Adrenal gland (tissue), 12 donors: ENCODE measurements around the gene GAS2. TPM values are rescaled to one million over a fixed set of nuclear protein-coding genes. Genes with fewer than 3 reads are reported as not detected.

Experiments used
- DNase-seq, 7 donors: peaks; one replicate each; pipeline ENCODE4 v3.0.0-alpha.2; 2019 to 2020
- H3K27ac ChIP-seq, 5 donors: fragments of 200-600 bp; sonication (generic) in 4 of 5; 1 replicate in 3 of 5; 2 replicates in 2 of 5; pipeline versions ENCODE4 v1.5.1 to v1.8.0; 2016 to 2020; ENCODE audit warnings: mild to moderate bottlenecking in 1 of 5
- H3K27me3 ChIP-seq: fragments of 200-600 bp; 2 replicates; pipeline ENCODE4 v1.8.0; 2021
- H3K36me3 ChIP-seq, 2 donors: fragments of 200-600 bp; replicated peaks in 1 of 2; 1 replicate in 1 of 2; 2 replicates in 1 of 2; pipeline versions ENCODE4 v1.5.1 to v1.8.0; 2018 to 2022
- H3K4me1 ChIP-seq, 2 donors: fragments of 200-600 bp; replicated peaks in 1 of 2; 1 replicate in 1 of 2; 2 replicates in 1 of 2; pipeline versions ENCODE4 v1.5.1 to v1.8.0; 2018 to 2021
- H3K4me3 ChIP-seq, 4 donors: fragments of 200-600 bp; sonication (generic) in 3 of 4; one replicate each; pipeline ENCODE4 v1.5.1; 2016 to 2018
- H3K9me3 ChIP-seq, 3 donors: fragments of 200-600 bp; sonication (generic) in 1 of 3; replicated peaks in 1 of 3; 1 replicate in 2 of 3; 2 replicates in 1 of 3; pipeline versions ENCODE4 v1.5.1 to v1.8.0; 2016 to 2021
- POLR2A ChIP-seq, 2 donors: fragments of 450-650 bp; IDR thresholded peaks; one replicate each; pipeline ENCODE4 v1.6.1; 2017; ENCODE audit warnings: antibody characterized with exemption in 2 of 2, mild to moderate bottlenecking in 2 of 2, moderate library complexity in 1 of 2
- WGBS, 4 donors: extraction: QIAGEN DNeasy Blood & Tissue Kit in 2 of 4; methylation state at CpG; one replicate each; pipeline versions ENCODE4 v1.1.5 to v1.1.7; 2013 to 2017; 5-methylcytosine and 5-hydroxymethylcytosine counted together
- intact Hi-C, 2 donors: fragments of 100-400 bp; cut with DNase I; formaldehyde crosslinking; loops; one replicate each; pipeline versions ENCODE4 v1.14.1 to v1.15.0; 2022 to 2023
- polyA plus RNA-seq, 3 donors: library from polyadenylated mRNA; stranded (reverse); fragments of 200-250 nt in 2 of 3; fragments of 350-450 nt in 1 of 3; fragmentation: Illumina TruSeq in 1 of 3; extraction: RNeasy Lipid Tissue Mini Kit (QIAGEN cat#74804) in 1 of 3; gene quantifications; one replicate each; pipeline ENCODE4 v1.2.3, GENCODE V29; 2013 to 2014
- total RNA-seq, 9 donors: library from RNA; depleted of rRNA in 4 of 9; stranded (reverse); fragments of >200 nt in 4 of 9; fragments of 120-200 nt in 1 of 9; fragmentation: NEBNext Ultra II Directional in 1 of 9; extraction: Animal tissue kit (Norgen Biotek cat#: 25700) in 1 of 9; gene quantifications; one replicate each; pipeline versions ENCODE4 v1.1.0 to v1.2.4, GENCODE V29; 2013 to 2023
- TF ChIP-seq, protein P1 (sequence below), 6 experiments: fragments of 450-650 bp in 4 of 6; fragments of 200-600 bp in 2 of 6; sonication (generic) in 1 of 6; IDR thresholded peaks; 1 replicate in 5 of 6; 2 replicates in 1 of 6; pipeline versions ENCODE4 v1.5.1 to v1.8.0; 2016 to 2021; ENCODE audit warnings: antibody characterized with exemption in 6 of 6, mild to moderate bottlenecking in 2 of 6, moderate library complexity in 1 of 6
- donor health status: healthy with polysubstance abuse.
- donor health status: Bipolar disorder and iron deficiency.
- donor health status: DM: yes; HTN: yes; CAD: no.
- donor health status: DM: no; HTN: no; CAD: no.
- donor health status: DM: no; HTN: no; CAD: no.
- donor health status: DM: yes; HTN: yes; CAD: no.

GAS2 gene
- total and polyA plus RNA-seq, 12 donors: 0.56 to 14.8 (median 2.3) TPM

DNA sequence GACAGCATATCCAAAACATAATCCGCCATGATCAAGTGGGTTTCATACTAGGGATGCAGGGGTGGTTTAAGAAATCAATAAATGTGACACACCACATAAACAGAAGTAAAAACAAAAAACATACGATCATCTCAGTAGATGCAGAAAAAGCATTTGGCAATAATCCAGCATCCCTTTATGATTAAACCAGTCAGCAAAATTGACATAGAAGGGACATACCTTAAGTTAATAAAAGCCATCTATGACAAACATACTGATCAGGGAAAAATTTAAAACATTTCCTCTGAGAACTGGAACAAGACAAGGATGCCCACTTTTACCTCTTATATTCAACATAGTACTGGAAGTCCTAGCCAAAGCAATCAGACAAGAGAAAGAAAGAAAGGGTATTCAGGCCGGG is 49.6 kb downstream of the GAS2 start:
- DNase-seq: no peak
- H3K4me1 ChIP-seq: no peaks in the 10 kb centered on the region
- 72 to 86% (median 84%) methylated on average over 3 of the region's 3 CpGs for WGBS, 4 donors
- H3K4me3 ChIP-seq: no peak overlapping the region
- H3K9me3 ChIP-seq: no peaks in the 10 kb centered on the region
- no peak overlapping the region for H3K27ac ChIP-seq
- no peaks in the 10 kb centered on the region for H3K27me3 ChIP-seq
- intact Hi-C loops: no loop called here
- H3K36me3 ChIP-seq: no peaks in the 10 kb centered on the region
- no peak for TF ChIP-seq POLR2A (IDR thresholded peaks at IDR 0.05)
- TF ChIP-seq, protein P1, sequence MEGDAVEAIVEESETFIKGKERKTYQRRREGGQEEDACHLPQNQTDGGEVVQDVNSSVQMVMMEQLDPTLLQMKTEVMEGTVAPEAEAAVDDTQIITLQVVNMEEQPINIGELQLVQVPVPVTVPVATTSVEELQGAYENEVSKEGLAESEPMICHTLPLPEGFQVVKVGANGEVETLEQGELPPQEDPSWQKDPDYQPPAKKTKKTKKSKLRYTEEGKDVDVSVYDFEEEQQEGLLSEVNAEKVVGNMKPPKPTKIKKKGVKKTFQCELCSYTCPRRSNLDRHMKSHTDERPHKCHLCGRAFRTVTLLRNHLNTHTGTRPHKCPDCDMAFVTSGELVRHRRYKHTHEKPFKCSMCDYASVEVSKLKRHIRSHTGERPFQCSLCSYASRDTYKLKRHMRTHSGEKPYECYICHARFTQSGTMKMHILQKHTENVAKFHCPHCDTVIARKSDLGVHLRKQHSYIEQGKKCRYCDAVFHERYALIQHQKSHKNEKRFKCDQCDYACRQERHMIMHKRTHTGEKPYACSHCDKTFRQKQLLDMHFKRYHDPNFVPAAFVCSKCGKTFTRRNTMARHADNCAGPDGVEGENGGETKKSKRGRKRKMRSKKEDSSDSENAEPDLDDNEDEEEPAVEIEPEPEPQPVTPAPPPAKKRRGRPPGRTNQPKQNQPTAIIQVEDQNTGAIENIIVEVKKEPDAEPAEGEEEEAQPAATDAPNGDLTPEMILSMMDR (IDR thresholded peaks at IDR 0.05): no peak

DNA sequence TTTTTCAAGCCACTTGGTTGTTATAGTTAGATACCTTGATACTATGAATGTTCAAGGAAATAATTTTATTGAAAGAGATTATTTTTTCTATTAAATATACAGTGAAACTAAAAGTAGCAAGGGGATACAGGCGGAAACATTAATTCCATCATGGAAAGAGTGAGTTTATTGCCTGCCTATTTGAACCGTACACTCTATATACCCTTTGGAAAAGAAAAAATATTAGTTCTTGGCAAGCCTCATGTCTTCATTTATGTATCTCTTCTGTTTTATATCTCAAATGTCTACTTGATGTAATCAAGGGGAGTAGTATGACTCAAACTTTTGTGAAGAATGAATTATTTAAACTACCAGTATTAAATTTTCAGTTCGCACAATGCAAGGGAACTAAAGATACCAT is 54.0 kb downstream of the GAS2 start:
- Histone ChIP-seq H3K27ac (no peak overlapping the region), H3K4me3 (no peak overlapping the region), H3K27me3 (no peaks in the 10 kb centered on the region), H3K36me3 (no peaks in the 10 kb centered on the region), H3K9me3 (no peaks in the 10 kb centered on the region), H3K4me1 (no peaks in the 10 kb centered on the region)
- intact Hi-C loops: no loop called here
- no peak for DNase-seq
- TF ChIP-seq, protein P1 (IDR thresholded peaks at IDR 0.05): no peak
- TF ChIP-seq POLR2A (IDR thresholded peaks at IDR 0.05): no peak
- 85 to 92% (median 89%) methylated on average over 3 of the region's 3 CpGs for WGBS, 4 donors

DNA sequence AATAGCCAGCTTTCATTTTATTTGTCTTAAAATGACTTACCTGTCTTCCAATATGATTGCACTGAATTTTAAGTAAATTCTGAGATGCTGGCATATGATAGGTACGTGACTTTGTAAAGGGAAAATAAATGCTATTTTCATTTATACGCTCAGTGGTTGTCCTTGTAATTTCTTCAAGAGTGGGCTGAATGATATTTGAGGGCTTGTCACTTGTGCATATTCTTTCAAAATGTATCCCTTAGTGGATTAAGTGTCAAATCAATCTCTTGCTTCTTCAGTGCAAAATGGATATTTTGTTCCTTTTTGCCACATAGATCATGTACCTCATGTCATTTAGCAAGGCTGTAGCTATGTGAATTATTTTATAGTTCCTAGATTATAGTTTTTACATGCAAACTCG is 56.9 kb downstream of the GAS2 start:
- intact Hi-C loops: no loop called here
- Histone ChIP-seq H3K4me3 (no peak overlapping the region), H3K27ac (no peak overlapping the region), H3K9me3 (no peaks in the 10 kb centered on the region), H3K36me3 (no peaks in the 10 kb centered on the region), H3K27me3 (no peaks in the 10 kb centered on the region), H3K4me1 (no peaks in the 10 kb centered on the region)
- TF ChIP-seq, protein P1 (IDR thresholded peaks at IDR 0.05): no peak
- TF ChIP-seq POLR2A (IDR thresholded peaks at IDR 0.05): no peak
- no peak for DNase-seq
- WGBS, 4 donors: 73 to 81% (median 79%) methylated on average over 3 of the region's 3 CpGs

GRCh38 chr11:22725079-22725478 is 58.7 kb downstream of the GAS2 start:
- DNase-seq: no peak
- intact Hi-C loops: no loop called here
- Histone ChIP-seq H3K27me3 (no peaks in the 10 kb centered on the region), H3K4me1 (no peaks in the 10 kb centered on the region), H3K27ac (no peak overlapping the region), H3K36me3 (no peaks in the 10 kb centered on the region), H3K9me3 (no peaks in the 10 kb centered on the region), H3K4me3 (no peak overlapping the region)
- TF ChIP-seq, protein P1 (IDR thresholded peaks at IDR 0.05): no peak
- TF ChIP-seq POLR2A (IDR thresholded peaks at IDR 0.05): no peak
- WGBS, 4 donors: 30 to 39% (median 34%) methylated on average over 3 of the region's 3 CpGs
